GM21529 (cell line): ENCODE results near the gene ZNF446.
"Not testable (repeated sequence)": the region's sequence is repeated elsewhere in the genome, so short reads cannot be mapped to it uniquely, and the experiment has no call there.

Experiments
- ATAC-seq: cut with Tn5 transposase; IDR thresholded peaks from one replicate; pipeline ENCODE4 v1.9.1; 2021; ENCODE audit not compliant: unreplicated experiment

ZNF446 gene

DNA sequence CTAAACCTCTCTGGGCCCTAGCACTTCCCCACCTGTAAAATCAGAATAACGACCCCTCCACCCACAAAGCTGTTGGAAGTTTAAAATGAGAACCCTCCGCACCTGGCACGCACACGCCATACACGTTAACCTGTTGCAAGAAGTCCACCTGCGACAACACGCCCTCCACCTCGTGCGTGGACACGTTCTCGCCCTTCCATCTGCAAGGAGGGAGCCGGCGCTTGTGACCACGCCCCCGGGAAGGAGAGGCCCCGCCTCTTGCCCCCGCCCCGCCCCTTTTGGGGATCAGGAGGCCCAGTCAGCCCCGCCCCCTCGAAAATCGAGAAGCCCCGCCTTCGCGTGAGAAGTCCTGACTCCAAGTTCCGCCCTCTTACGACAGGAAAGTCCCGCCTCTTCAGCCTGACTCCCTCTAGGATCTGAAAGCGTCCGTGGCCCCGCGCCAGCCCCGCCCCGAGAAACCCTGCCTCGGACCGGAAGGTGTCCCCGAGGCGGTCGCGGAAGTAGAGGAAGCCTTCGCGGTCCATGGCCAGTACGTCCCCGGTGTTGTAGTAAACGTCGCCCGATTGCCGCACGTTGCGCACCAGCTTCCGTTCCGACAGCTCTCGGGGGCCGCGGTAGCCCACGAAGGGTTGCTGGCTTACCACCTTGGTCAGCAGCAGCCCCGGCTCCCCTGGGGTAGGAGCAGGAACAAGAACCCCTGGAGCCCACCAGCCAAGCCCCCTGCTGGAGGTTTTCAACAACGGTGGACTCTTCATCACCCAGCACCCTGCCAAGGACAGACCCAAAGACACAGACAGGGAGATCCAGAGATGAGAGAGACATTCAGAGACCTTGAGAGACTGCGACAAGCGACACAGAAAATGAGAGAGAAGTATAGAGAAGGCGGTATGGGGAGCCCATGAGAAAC lies 23.1 kb downstream of the ZNF446 start:
- ATAC-seq = peak; percentile 89

DNA sequence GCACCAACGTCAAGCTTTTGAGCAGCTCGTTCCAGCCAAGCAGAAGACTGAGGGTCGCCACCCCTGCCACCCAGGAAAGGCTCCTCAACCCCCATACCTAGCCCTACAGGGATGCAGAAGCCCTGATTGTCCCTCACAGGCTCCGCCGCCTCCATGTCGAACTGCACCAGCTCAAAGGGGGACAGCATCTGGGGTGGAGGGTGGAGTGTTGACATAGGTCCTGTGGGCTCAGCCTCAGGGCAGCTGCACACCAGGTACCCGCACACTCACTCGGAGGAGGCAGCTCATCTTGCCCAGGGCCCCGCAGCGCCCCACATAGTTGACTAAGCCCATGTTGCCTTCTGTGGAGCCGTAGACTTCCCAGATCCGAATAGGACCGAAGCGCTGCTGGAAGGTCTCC lies 24.1 kb downstream of the ZNF446 start:
- no peak for ATAC-seq

DNA sequence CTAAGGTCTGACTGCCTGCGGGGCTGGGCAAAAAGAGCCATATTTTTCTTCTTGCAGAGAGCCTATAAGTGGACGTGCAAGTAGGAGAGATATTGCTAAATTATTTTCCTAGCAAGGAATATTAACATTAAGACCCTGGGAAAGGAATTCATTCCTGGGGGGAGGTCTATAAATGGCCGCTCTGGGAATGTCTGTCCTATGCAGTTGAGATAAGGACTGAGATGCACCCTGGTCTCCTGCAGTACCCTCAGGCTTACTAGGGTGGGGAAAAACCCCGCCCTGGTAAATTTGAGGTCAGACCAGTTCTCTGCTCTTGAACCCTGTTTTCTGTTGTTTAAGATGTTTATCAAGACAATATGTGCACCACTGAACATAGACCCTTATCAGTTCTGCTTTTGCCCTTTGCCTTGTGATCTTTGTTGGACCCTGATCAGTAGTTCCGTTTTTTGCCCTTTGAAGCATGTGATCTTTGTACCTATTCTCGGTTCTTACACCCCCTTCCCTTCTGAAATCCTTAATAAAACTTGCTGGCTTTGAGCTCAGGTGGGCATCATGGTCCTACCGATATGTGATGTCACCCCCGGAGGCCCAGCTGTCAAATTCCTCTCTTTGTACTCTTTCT lies 31.6 kb downstream of the ZNF446 start:
- ATAC-seq = not testable (repeated sequence)

DNA sequence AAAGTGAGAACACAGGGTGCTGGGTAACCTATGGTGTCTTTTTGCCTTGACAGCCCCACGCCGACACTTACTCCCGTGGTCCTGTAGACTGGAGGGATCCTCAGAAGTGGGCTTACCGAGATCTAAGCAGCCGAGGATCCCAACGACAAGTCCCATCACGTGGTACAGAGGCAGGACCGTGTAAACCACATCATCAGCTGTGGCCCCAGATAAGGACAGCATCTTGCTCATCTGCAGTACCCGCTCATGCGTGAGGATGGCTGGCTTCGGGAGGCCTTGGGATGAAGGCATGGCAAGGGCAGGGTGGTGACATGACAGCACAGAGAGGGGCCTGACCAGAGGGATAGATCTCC lies 33.6 kb downstream of the ZNF446 start:
- no peak for ATAC-seq

DNA sequence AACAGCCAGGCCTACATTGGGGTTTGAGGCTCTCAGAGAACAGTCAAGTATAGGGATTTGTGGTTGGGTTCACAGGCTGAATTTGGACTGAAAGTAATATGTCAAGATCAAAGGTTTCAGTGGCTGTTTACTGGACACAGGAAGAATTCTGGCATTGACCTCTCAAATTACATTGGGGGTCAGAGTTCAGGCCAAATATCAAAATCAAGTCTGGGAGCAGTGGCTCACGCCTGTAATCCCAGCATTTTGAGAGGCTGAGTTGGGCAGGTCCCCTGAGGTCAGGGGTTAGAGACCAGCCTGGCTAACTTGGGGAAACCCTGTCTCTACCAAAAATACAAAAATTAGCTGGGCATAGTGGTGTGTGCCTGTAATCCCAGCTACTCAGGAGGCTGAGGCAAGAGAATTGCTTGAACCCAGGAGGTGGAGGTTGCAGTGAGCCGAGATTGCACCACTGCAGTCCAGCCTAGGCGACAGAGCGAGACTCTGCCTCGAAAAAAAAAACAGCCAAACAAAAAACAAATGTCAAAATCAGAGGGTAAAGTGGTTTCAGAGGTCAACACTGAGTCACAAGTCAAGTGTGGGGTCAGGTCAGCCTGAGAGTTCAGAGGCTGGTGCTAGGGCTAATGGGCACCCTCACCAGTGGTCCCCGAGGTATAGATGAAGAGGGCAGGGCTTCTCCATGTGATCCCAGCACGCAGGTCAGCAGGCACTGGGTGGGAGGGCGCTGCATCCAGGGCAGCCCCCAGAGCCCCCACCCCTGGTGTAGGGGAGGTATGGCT lies 34.1 kb downstream of the ZNF446 start:
- ATAC-seq = no peak

DNA sequence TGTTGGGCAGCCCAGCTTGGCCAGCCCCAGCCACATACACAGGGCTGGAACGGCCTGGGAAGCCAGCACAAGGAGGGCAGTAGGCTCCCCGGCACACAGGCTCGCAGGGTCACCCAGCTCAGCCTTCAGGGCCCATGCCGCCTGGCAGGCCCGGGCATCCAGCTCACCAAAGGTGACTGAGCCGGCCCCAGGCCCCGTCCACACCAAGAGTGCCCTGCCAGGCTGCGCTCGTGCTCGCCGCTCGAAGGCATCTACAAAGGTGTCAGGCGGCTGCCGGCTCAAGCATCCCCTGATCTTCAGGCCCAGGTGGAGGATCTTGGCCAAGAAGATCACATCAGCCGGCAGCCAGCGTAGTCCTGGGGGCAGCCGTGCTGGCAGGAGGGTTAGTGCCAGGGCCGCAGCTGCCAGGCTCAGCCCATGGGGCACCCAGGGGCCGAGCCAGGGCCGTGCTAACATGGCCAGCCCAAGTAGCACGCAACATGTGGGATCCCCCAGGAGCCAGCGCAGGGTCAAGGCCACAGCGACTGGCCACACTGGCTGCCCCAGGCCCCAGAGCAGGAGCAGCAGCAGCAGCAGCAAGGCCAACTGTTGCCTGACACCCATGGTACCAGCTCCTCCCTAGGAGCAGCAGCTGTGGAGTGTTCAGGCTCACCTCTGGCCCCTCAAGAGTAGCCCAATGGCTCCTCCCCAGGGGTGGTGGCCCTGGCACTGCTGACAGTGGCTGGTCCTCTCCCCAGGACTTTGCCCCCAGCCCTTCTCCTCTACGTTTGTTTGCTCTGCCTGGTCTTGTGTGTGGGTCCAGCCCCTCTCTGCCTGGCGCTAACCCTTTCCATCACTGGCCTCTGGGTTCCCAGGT lies 35.4 kb downstream of the ZNF446 start, which contains the start of gene SLC27A5:
SLC27A5 (minus strand) TSS at position 640 of the 856 bp plus-strand sequence; CDS start at position 603, 37 bp downstream.
- ATAC-seq = no peak

DNA sequence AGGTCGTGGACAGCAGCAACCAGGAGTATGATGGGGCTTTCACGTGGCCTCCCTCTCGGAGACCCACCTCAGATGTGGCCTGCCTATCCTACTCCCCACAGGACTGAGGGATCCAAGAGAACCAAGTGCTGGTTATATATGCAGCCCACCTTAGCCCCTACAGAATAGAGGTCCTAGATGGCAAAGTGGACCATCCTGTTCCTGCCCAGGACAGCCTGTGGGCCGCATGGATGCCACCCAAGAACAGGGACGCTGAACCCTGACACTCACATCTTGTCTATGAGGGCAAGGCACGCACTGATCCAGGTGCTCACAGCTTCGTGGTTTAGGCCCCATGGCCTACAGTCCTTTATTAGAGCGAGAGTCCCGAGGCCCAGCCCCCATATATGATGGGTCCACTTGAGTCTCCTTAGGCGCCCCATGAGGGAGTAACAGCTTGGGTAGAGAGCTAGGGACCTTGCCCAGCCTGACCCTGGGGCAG lies 37.1 kb downstream of the ZNF446 start:
- no peak for ATAC-seq

DNA sequence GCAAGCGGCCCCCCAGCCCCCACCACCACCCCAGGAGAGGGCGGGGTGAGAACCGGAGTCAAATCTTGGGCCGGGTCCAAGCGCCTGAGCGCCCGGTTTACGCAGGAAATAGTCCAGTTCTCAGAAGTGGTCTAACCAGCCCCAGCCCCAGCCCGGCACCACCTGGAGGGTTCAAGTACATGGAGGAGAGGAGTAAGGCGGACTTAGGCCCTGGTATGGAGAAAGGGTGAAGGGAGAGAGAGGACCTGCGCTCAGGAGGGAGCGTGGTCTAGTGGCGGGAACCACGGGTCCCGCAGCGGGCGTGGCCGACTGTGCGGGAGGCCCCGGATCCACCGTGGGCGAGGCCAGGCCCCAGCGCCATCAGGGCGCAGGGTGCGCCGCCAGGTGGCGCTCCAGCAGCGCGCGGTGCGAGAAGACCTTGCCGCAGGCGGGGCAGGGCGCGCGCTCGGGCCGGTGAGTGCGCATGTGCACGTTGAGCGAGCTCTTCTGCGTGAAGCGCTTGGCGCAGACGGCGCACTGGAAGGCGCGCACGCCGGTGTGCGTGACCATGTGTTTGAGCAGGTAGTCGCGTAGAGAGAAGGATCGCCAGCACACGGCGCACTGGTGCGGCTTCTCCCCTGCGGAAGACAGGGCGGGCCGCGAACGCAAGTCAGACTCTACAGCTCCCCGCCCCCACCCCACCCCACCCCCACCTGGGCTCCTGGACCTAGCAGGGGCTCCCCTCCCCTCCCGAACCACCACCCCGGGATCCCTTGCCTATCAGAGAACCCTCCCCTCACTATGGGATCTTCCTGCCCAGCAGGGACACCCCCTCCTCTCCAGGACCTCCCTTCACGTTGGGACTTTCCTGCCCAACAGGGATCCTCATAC lies 37.8 kb downstream of the ZNF446 start:
- peak; percentile 64 for ATAC-seq

DNA sequence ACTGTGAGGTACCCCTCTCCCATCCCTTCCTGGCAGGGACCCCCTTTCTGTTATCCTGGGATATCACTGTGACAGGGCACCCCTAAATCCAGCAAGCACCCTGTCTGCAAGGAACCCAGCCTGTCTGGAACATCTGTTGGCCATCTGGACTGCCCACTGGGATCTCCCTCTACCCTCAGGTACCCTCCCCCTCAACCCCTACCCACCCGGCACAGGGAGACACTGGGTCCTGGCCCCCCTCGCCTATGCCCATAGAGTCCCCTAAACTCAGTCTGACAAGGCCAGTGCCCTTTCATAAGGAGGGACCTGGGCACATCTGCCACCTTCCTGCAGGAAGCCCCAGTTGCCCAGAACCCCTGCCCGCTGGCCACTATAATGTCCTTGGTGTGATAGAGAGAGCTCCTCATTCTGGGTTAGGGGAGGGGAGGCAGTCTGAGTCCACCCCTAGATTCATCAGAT lies 38.4 kb downstream of the ZNF446 start:
- no peak for ATAC-seq

DNA sequence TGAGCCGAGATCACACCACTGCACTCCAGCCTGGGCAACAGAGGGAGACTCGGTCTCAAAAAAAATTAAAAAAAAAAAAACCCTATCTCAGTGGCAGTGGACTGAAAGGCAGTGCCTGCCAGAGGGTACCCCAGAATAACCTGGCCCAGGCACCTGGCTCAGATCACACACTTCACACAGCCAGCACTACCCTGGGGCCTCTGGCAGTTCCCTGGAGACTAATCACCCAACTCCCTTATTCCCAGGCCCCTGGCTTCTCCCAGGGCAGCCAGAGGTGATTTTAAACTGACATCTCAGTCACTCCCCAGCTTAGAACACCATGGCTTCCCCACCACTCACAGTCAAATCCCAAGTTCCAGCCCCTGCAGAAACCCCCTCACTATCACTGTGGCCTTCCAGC lies 39.1 kb downstream of the ZNF446 start:
- ATAC-seq = no peak

DNA sequence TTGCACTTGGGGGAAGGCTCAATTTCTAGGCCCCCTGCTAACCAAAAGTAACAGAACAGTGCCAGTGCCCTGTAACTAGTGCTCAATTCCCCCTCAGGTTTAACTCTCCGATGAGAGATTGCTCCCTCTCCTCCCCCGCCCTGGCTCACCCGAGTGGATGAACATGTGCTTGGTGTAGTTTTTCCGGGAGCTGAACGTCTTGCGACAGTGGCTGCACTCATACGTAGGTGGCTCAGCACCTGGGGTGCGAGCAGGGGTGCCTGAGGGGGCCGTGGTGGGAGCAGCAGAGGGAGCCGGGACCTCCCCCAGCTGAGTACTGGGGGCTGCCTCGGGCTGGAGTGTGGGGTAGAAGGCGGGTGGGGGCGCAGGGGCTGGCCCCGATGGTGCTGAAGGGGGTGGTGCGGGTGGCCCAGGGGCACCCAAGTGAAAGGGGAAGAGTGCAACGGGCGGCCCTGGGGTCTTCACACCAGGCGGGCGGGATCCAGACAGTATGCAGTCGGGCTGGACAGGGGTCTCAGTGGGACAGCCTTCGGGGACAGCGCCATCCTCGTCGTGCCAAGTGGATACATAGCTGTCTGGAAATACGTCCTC lies 40.2 kb downstream of the ZNF446 start:
- ATAC-seq = no peak

DNA sequence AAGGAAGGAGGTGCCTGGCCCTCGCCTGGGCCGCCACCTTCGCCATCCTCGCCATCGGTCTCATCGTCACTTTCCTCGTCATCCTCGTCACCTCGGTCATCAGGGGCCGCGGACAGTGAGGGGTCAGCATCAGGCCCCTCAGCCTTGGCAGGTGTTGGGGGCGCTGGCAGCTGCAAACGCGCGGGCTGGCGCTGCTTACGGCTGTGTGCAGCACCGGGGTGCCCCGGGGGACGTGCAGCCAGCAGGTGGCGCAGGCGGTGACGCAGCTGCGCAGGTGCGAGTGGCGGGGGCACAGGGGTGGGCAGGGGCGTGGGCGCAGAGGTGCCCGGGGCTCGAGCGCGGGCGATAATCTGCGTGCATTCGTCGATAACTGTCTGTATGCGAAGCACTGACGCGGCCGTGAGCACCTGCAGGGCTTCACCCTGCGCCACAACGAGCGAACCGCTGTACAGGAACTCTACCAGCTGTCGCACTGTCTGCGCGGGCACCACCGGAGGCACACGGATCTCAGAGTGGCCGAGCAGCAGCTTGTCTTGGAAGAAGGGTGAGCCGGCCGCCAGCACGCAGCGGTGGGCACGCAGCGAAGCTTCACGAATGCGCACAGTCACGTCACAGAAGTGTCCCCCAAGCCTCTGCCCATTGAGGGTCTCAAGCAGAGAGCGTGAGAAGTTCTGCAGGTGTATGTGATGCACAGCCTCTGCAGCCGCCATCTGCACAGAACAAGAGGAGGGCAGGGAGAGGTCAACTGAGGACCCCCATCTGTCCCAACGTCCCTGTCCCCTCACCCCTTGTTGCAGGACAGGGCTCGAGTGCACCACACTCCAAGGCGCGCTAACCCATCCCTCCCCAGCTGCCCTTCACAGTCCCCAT lies 41.0 kb downstream of the ZNF446 start:
- no peak for ATAC-seq

DNA sequence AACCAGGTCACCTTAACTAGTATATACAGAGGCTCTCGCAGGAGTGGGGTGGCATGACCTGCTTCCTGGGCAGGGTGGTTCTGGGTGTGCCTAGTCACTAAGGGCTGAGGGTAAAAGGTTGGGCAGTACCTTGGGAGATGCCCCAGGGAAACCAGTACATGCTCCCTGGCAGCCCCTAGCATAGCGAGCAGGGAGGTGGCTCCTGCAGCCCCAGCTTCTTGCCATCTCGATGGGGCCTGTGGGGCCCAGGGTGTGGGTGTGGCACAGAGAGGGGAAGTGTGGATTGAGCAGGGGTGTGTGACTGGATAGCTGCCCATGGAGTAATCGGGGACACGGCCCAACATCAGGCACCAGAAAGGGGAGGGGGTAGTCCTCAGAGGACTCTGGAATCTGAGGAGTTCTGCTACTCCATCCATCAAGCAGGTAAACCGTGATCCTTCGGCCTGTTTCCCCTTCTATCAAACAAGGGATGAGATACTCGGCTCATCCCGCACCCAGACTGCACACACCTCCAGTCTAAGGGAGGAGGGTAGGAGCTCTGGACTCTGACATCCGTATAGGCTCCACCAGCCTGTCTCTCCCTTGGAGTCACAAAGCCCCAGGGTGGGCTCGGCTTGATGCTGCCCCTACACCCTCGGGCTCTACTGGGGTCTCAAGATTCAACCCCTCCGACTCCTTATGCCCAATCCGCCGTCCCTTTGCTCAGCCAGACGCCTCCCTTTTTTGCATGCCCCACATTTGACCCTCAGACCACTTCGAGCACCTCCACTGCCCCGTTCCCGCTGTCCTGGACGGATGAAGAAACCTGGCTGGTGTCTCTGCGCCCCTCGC lies 42.3 kb downstream of the ZNF446 start:
- ATAC-seq = no peak

DNA sequence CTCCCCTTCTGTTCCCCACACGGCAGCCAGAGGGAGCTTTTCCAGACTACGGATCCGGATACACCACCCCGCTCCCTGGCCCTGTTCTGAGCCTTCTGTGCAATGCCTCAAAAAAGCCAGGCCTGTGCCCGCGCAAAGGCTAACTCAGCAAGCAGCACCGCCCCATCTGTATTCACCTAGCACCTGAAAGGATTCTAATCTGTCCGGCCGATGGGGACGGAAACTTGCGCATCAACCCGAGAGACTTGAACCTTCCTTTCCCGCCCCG lies 42.9 kb downstream of the ZNF446 start:
- no peak for ATAC-seq

DNA sequence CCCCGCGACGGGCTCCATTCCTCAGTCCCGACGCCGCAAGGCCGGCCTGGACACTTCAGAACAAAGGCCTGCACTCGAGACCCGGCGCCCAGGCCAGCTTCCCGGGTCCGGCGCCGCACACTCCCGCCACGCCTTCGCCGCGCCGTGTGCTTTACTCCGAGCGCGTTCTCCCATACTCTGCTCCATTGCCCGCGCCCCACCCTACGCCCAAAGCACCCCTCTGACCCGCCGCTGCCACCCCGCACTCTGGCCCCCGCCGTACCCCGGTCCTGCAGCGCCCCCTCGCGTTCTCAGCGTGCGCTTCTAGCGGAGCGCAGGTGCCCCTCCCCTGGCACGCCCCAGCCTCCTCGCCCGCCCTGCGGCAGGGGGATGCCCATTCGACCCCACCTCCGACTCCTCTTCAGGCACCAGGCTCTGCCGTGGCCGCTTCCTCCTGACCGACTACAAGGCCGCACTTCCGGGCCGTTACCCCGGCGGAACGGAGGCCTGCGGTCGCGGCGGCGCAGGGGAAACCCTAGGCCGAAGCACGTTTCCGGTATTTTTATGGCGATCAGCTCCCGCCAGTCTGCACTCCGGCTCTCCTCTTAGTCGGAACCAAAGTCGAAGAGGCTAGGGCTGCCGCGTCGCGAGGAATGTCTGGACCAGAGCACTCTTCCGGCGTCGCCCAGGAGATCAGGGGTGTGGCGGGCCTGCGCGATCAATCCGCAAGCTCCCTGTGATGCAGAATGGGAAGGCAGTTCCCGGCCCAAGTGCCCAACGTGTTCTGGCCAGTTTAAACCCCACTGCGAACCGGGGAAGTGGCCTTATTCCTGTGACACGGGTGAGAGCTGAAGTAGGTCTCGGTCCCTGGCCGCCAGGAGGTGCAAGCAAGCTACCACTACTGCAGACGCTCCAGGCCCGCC lies 43.5 kb downstream of the ZNF446 start, which contains the start of gene ZBTB45:
ZBTB45 (minus strand) TSS at position 456 of the 902 bp plus-strand sequence. CDS start 2,137 bp downstream, outside the sequence.
- ATAC-seq = peak; percentile 73

DNA sequence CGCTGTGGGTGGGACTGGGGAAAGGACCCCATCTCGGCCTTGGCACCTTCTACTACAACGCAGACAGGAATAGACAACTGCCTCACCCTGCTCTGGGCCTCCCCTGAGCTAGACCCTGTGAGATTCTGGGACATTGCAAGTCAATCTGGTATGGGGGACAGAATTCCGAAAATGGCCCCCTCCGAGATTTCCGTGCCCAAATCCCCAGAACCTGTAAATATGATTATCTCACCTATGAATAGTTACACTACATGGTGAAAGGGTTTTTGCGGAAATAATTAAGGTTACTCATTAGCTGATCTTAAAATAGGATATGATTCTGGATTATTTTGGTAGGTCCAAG lies 44.1 kb downstream of the ZNF446 start:
- ATAC-seq = no peak
